Activated CD8-positive, alpha-beta memory T cell treated with anti-CD3 and anti-CD28 coated beads for 36 hours (primary cell): ENCODE data around the gene ATAD3C. TPM values are rescaled to one million over a fixed set of nuclear protein-coding genes. Genes with fewer than 3 reads are reported as not detected.
"Not testable (repeated sequence)": the region's sequence is repeated elsewhere in the genome, so short reads cannot be mapped to it uniquely, and the experiment has no call there.

ENCODE experiments used
- CTCF ChIA-PET: fragments of 350-600 bp; sonication (Branson Sonifier 250); formaldehyde crosslinking; loops from one replicate; lab custom pipeline; 2021; ENCODE audit warnings: antibody characterized with exemption; lab: Charles Lee
- POLR2A ChIA-PET: fragments of 350-600 bp; sonication (Branson Sonifier 250); formaldehyde crosslinking; loops from one replicate; lab custom pipeline; 2021; ENCODE audit warnings: antibody characterized with exemption; lab: Charles Lee
- total RNA-seq, 2 experiments: library from RNA; stranded (reverse); gene quantifications; one replicate each; pipeline ENCODE4 v1.2.3, GENCODE V29; 2021

Gene ATAD3C
- total RNA-seq, 2 experiments from 2014 or later, result 1.0 to 1.3 TPM

- CTCF ChIA-PET, POLR2A ChIA-PET: not testable (repeated sequence)
Measured at GRCh38 chr1:1417396-1417795, 32.1 kb upstream of the ATAD3C start.

GRCh38 chr1:1417825-1418463, 31.5 kb upstream of the ATAD3C start:
- CTCF ChIA-PET, POLR2A ChIA-PET: not testable (repeated sequence)

- POLR2A ChIA-PET, result no interaction called here
- CTCF ChIA-PET, result no interaction called here
Measured at GRCh38 chr1:1418464-1419362, 30.8 kb upstream of the ATAD3C start.

- CTCF ChIA-PET, result no interaction called here
- POLR2A ChIA-PET, result no interaction called here
Measured at GRCh38 chr1:1419363-1419812, 30.1 kb upstream of the ATAD3C start.

- ChIA-PET CTCF (no interaction called here), POLR2A (no interaction called here)
Measured at GRCh38 chr1:1419813-1420653, 29.5 kb upstream of the ATAD3C start.

- CTCF ChIA-PET, result no interaction called here
Measured at GRCh38 chr1:1420654-1421141, 28.8 kb upstream of the ATAD3C start.

GRCh38 chr1:1421147-1421906, 28.2 kb upstream of the ATAD3C start, which contains the start of gene ANKRD65:
ANKRD65 (minus strand) TSS chr1:1421276; CDS start chr1:1421005, 271 bp downstream.
- POLR2A ChIA-PET, result no interaction called here
- CTCF ChIA-PET, result no interaction called here

More at GRCh38 chr1:1420654-1421141, 28.8 kb upstream of the ATAD3C start:
- POLR2A ChIA-PET, result no interaction called here

GRCh38 chr1:1421907-1422464, 27.5 kb upstream of the ATAD3C start:
- ChIA-PET POLR2A (no interaction called here), CTCF (no interaction called here)

GRCh38 chr1:1422465-1423244, 26.8 kb upstream of the ATAD3C start:
- ChIA-PET POLR2A (no interaction called here), CTCF (no interaction called here)

- POLR2A ChIA-PET, result no interaction called here
Measured at GRCh38 chr1:1423245-1423597, 26.3 kb upstream of the ATAD3C start.

GRCh38 chr1:1424707-1425106, 24.8 kb upstream of the ATAD3C start:
- POLR2A ChIA-PET, result no interaction called here
- CTCF ChIA-PET, result interaction anchor here (0.7 kb wide), 1 partner anchor 484 kb away, joined by 3 read pairs; no protein-coding TSS in a partner anchor

More at GRCh38 chr1:1423245-1423597, 26.3 kb upstream of the ATAD3C start:
- CTCF ChIA-PET, result no interaction called here

- CTCF ChIA-PET, result interaction anchor here (0.7 kb wide), 1 partner anchor 484 kb away, joined by 3 read pairs; no protein-coding TSS in a partner anchor
- POLR2A ChIA-PET, result no interaction called here
Measured at GRCh38 chr1:1425426-1425752, 24.1 kb upstream of the ATAD3C start.

GRCh38 chr1:1425753-1426495, 23.6 kb upstream of the ATAD3C start:
- POLR2A ChIA-PET, result no interaction called here
- CTCF ChIA-PET, result no interaction called here

- POLR2A ChIA-PET, result no interaction called here
- CTCF ChIA-PET, result no interaction called here
Measured at GRCh38 chr1:1426496-1427105, 22.9 kb upstream of the ATAD3C start.

- CTCF ChIA-PET, result no interaction called here
Measured at GRCh38 chr1:1427106-1427819, 22.2 kb upstream of the ATAD3C start.

GRCh38 chr1:1427820-1428148, 21.7 kb upstream of the ATAD3C start:
- CTCF ChIA-PET, result interaction anchor here (0.6 to 1.2 kb wide), 2 partner anchors 14 to 21 kb away, joined by 4 read pairs; no protein-coding TSS in a partner anchor
- POLR2A ChIA-PET, result no interaction called here

More at GRCh38 chr1:1427106-1427819, 22.2 kb upstream of the ATAD3C start:
- POLR2A ChIA-PET, result no interaction called here
